Type B pancreatic cell (in vitro differentiated cells): Measurements from ENCODE around the gene SLC38A2. TPM values are rescaled to one million over a fixed set of nuclear protein-coding genes. Genes with fewer than 3 reads are reported as not detected.

Experiments
- DNase-seq: peaks from one replicate; pipeline ENCODE4 v3.0.0; 2021; ENCODE audit warnings: mixed read lengths; ENCODE audit not compliant: unreplicated experiment; ENCODE audit errors: extremely low spot score
- H3K27ac Mint-ChIP-seq: 2 replicates; pipeline ENCODE4 v1.8.0; 2021; ENCODE audit warnings: mild to moderate bottlenecking, mixed read lengths
- H3K27me3 Mint-ChIP-seq: 2 replicates; pipeline ENCODE4 v1.8.0; 2021; ENCODE audit warnings: mixed read lengths
- H3K36me3 Mint-ChIP-seq: 2 replicates; pipeline ENCODE4 v1.8.0; 2021; ENCODE audit warnings: mixed read lengths
- H3K4me1 Mint-ChIP-seq: one replicate; pipeline ENCODE4 v1.8.0; 2021; ENCODE audit warnings: mixed read lengths; ENCODE audit not compliant: unreplicated experiment
- H3K4me3 Mint-ChIP-seq: 2 replicates; pipeline ENCODE4 v1.8.0; 2021; ENCODE audit warnings: mild to moderate bottlenecking, mixed read lengths
- H3K9me3 Mint-ChIP-seq: 2 replicates; pipeline ENCODE4 v1.8.0; 2021; ENCODE audit warnings: mixed read lengths
- CTCF ChIP-seq: fragments of 200-600 bp; sonication (generic); conservative IDR thresholded peaks from 2 replicates; pipeline ENCODE4 v1.5.0; 2021; ENCODE audit warnings: antibody characterized with exemption, mild to moderate bottlenecking
- total RNA-seq: library from RNA; stranded (reverse); gene quantifications from 2 replicates; pipeline ENCODE4 v1.2.1, GENCODE V29; 2021; ENCODE audit warnings: low replicate concordance

SLC38A2 gene
- total RNA-seq, 1 donor from 2014 or later: 204 TPM

- Mint-ChIP-seq H3K4me1 (peaks cover 1% of the 10 kb centered on the region), H3K27ac (no peak overlapping the region), H3K27me3 (no peaks in the 10 kb centered on the region), H3K9me3 (no peaks in the 10 kb centered on the region), H3K4me3 (no peak overlapping the region), H3K36me3 (no peaks in the 10 kb centered on the region)
- no peak for TF ChIP-seq CTCF
- no peak for DNase-seq
Measured at GRCh38 chr12:46379352-46379751, 6.8 kb upstream of the SLC38A2 start.

GRCh38 chr12:46378530-46378929 is 6.0 kb upstream of the SLC38A2 start:
- TF ChIP-seq CTCF: no peak
- no peaks in the 10 kb centered on the region for H3K27me3 Mint-ChIP-seq
- no peaks in the 10 kb centered on the region for H3K9me3 Mint-ChIP-seq
- H3K36me3 Mint-ChIP-seq: no peaks in the 10 kb centered on the region
- DNase-seq: no peak
- no peak overlapping the region for H3K4me3 Mint-ChIP-seq
- H3K27ac Mint-ChIP-seq: no peak overlapping the region
- peaks cover 9% of the 10 kb centered on the region for H3K4me1 Mint-ChIP-seq

DNA sequence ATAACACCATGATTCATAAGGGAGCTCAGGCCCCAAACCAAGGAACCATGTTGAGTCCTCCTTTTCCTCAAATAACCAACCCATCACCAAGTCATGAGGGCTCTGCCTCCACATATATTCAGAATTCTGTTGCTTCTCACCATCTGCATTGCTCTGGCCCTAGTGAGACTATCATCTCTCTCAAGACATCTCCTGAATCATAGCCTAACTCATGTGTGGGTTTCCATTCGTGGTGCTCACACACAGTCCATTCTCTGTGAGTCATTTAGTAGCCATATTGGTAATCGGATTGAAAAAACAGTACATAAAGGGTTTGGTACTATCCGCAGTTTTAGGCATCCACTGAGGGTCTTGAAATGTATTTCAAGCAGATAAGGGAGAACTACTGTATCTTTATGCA is 5.1 kb upstream of the SLC38A2 start:
- Mint-ChIP-seq H3K9me3 (no peaks in the 10 kb centered on the region), H3K27me3 (no peaks in the 10 kb centered on the region), H3K4me3 (no peak overlapping the region), H3K4me1 (peaks cover 9% of the 10 kb centered on the region), H3K27ac (no peak overlapping the region), H3K36me3 (no peaks in the 10 kb centered on the region)
- DNase-seq: no peak
- no peak for TF ChIP-seq CTCF

GRCh38 chr12:46376579-46376978 is 4.0 kb upstream of the SLC38A2 start:
- Mint-ChIP-seq H3K27ac (no peak overlapping the region), H3K9me3 (no peaks in the 10 kb centered on the region), H3K4me1 (peaks cover 9% of the 10 kb centered on the region), H3K36me3 (no peaks in the 10 kb centered on the region), H3K27me3 (no peaks in the 10 kb centered on the region), H3K4me3 (no peak overlapping the region)
- no peak for TF ChIP-seq CTCF
- DNase-seq: no peak

DNA sequence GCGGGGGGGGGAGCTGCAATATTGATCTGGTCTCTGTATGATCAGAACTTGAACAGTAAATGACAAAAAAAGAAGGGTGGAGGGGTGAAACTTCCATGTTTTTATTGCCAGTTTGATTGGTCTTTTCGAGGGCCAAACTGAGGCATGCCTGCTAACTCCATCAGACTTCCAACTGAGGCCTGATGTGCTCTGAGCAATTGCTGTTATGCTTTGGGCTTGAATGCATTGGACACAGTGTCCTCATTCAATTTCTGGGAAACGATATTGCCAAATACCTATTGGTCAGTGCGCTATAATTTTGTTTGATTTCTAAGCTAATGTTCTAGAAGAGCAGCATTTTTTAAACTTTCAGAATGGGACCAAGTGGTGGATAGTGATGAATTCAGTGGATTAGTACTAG is 2.1 kb upstream of the SLC38A2 start:
- TF ChIP-seq CTCF: no peak
- Mint-ChIP-seq H3K4me1 (peaks cover 20% of the 10 kb centered on the region), H3K9me3 (no peaks in the 10 kb centered on the region), H3K27me3 (no peaks in the 10 kb centered on the region), H3K27ac (no peak overlapping the region), H3K4me3 (no peak overlapping the region), H3K36me3 (peaks cover 16% of the 10 kb centered on the region)
- DNase-seq: no peak

DNA sequence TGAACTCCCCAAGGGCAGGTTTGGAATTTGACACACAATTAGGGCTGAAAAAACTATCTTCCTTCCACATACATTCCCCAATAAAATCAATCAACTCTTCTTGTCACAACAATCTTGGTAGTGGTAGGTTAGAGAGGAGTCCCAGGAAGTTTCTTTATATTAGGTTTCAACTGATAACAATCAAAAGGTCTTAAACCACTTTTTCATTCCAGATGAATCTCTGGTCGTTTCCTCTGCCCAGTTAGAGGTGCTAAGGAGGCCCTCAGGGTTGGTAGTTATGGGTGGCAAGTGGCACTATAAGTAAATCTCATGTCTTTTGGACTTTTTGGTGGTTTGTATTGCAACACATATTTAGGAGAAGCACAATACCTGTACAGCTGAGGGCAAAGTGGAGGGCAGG is 1.7 kb upstream of the SLC38A2 start:
- no peaks in the 10 kb centered on the region for H3K27me3 Mint-ChIP-seq
- DNase-seq: no peak
- H3K27ac Mint-ChIP-seq: peak overlapping the region; percentile 99
- TF ChIP-seq CTCF: no peak
- H3K4me3 Mint-ChIP-seq: peak overlapping the region; percentile 97
- peaks cover 20% of the 10 kb centered on the region for H3K36me3 Mint-ChIP-seq
- H3K9me3 Mint-ChIP-seq: no peaks in the 10 kb centered on the region
- peaks cover 24% of the 10 kb centered on the region for H3K4me1 Mint-ChIP-seq
